HCT116 (cell line): ENCODE data around the gene OR52I2. TPM values are rescaled to one million over a fixed set of nuclear protein-coding genes. Genes with fewer than 3 reads are reported as not detected.

Experiments
- ATAC-seq: fragments of 200-7000 bp; cut with Tn5 transposase; 2 replicates; pipeline ENCODE4 v1.9.1; 2020; ENCODE audit warnings: mild to moderate bottlenecking, moderate library complexity
- BruUV-seq: library from RNA; stranded (reverse); fragments of 400-500 nt; replicated peaks from 2 replicates; lab custom pipeline; 2021; lab: Mats Ljungman, UMichigan
- CTCF ChIA-PET: fragments of 300-600 bp; sonication (Branson Sonifier 250); formaldehyde crosslinking; loops from one replicate; lab custom pipeline; 2021; ENCODE audit warnings: antibody characterized with exemption; lab: Charles Lee
- POLR2A ChIA-PET: fragments of 300-600, 350-600 bp; sonication (Branson Sonifier 250); formaldehyde crosslinking; loops from one replicate; lab custom pipeline; 2021; ENCODE audit warnings: antibody characterized with exemption; lab: Charles Lee
- RAD21 ChIA-PET, 2 experiments: fragments of 300-600 bp; sonication (Branson Sonifier 250); formaldehyde crosslinking; loops; one replicate each; lab custom pipeline; 2023; ENCODE audit warnings: low total read pairs in 2 of 2; ENCODE audit not compliant: uncharacterized antibody in 2 of 2, unreplicated experiment in 2 of 2, low non-redundant PET in 1 of 2; lab: Charles Lee
- DNase-seq: peaks from one replicate; pipeline ENCODE4 v3.0.0-alpha.2; 2010; ENCODE audit warnings: low read depth, low spot score
- H2AFZ ChIP-seq: fragments of 200-600 bp; shearing (Covaris generic), sonication (generic); 2 replicates; pipeline ENCODE4 v1.6.1; 2017; ENCODE audit warnings: low read depth, mixed run types, mixed read lengths, antibody characterized with exemption, low read length; ENCODE audit not compliant: poor library complexity, severe bottlenecking
- H3K27ac ChIP-seq: 2 replicates; pipeline ENCODE4 v1.5.1; 2012; ENCODE audit warnings: low read depth, low read length
- H3K27me3 ChIP-seq: fragments of 200-600 bp; sonication (generic); 2 replicates; pipeline ENCODE4 v1.6.1; 2016; ENCODE audit warnings: mixed run types, low read length, mixed read lengths; ENCODE audit not compliant: insufficient read depth
- H3K36me3 ChIP-seq, 2 experiments: fragments of 200-500 bp in 1 of 2; fragments of 200-600 bp in 1 of 2; sonication (Bioruptor generic) in 1 of 2; sonication (generic) in 1 of 2; 2 replicates each; pipeline versions ENCODE4 v1.5.1 to v1.6.1; 2014 to 2016; ENCODE audit warnings: low read length in 2 of 2, inconsistent platforms in 1 of 2, mixed read lengths in 1 of 2, mixed run types in 1 of 2; ENCODE audit not compliant: insufficient read depth in 2 of 2, control insufficient read depth in 1 of 2
- H3K4me1 ChIP-seq, 2 experiments: fragments of 200-600 bp in 1 of 2; sonication (generic) in 1 of 2; 2 replicates each; pipeline versions ENCODE4 v1.5.1 to v1.6.1; 2012 to 2017; ENCODE audit warnings: low read length in 2 of 2, inconsistent platforms in 1 of 2, mild to moderate bottlenecking in 1 of 2, mixed read lengths in 1 of 2, mixed run types in 1 of 2, moderate library complexity in 1 of 2; ENCODE audit not compliant: insufficient read depth in 2 of 2, control insufficient read depth in 1 of 2
- H3K4me2 ChIP-seq: fragments of 200-600 bp; sonication (generic); 2 replicates; pipeline ENCODE4 v1.6.1; 2017; ENCODE audit warnings: mixed run types, low read length, mixed read lengths
- H3K4me3 ChIP-seq, 2 experiments: fragments of 200-600 bp in 1 of 2; sonication (generic) in 1 of 2; replicated peaks in 1 of 2; 2 replicates each; pipeline ENCODE4 v1.5.1; 2011 to 2016; ENCODE audit warnings: low read length in 2 of 2, control low read depth in 1 of 2, low read depth in 1 of 2, mild to moderate bottlenecking in 1 of 2, mixed read lengths in 1 of 2, mixed run types in 1 of 2
- H3K79me2 ChIP-seq: fragments of 200-600 bp; sonication (generic); 2 replicates; pipeline ENCODE4 v1.6.1; 2017; ENCODE audit warnings: mild to moderate bottlenecking, mixed run types, low read length, moderate library complexity, mixed read lengths; ENCODE audit not compliant: insufficient read depth
- H3K9ac ChIP-seq: fragments of 200-600 bp; sonication (generic); 2 replicates; pipeline ENCODE4 v1.6.1; 2016; ENCODE audit warnings: low read length, mixed read lengths
- H3K9me2 ChIP-seq: fragments of 200-600 bp; sonication (generic), shearing (Covaris generic); 2 replicates; pipeline ENCODE4 v1.6.1; 2017; ENCODE audit warnings: mixed run types, mild to moderate bottlenecking, moderate library complexity; ENCODE audit not compliant: insufficient read depth
- H3K9me3 ChIP-seq, 2 experiments: fragments of 200-500 bp in 1 of 2; fragments of 200-600 bp in 1 of 2; sonication (Bioruptor generic) in 1 of 2; sonication (generic) in 1 of 2; 2 replicates each; pipeline ENCODE4 v1.6.1; 2014 to 2017; ENCODE audit warnings: low read length in 2 of 2, mixed read lengths in 2 of 2, inconsistent platforms in 1 of 2, low read depth in 1 of 2, mild to moderate bottlenecking in 1 of 2, mixed run types in 1 of 2, moderate library complexity in 1 of 2; ENCODE audit not compliant: control insufficient read depth in 1 of 2, insufficient read depth in 1 of 2
- H4K20me1 ChIP-seq: fragments of 200-600 bp; sonication (generic), shearing (Covaris generic); 2 replicates; pipeline ENCODE4 v1.6.1; 2017; ENCODE audit warnings: mixed run types, mild to moderate bottlenecking, moderate library complexity; ENCODE audit not compliant: insufficient read depth
- ATF3 ChIP-seq: IDR thresholded peaks from 2 replicates; pipeline ENCODE4 v1.6.1; 2012
- MAX ChIP-seq: IDR thresholded peaks from 2 replicates; pipeline ENCODE4 v1.6.1; 2012
- POLR2A ChIP-seq: IDR thresholded peaks from 2 replicates; pipeline ENCODE4 v1.7.0; 2011; ENCODE audit warnings: borderline replicate concordance; ENCODE audit not compliant: insufficient read depth, insufficient read length; ENCODE audit errors: extremely low read depth
- POLR2AphosphoS5 ChIP-seq: IDR thresholded peaks from 2 replicates; pipeline ENCODE4 v1.6.1; 2011; ENCODE audit warnings: mild to moderate bottlenecking, low read depth, low read length, moderate library complexity
- YY1 ChIP-seq: IDR thresholded peaks from 2 replicates; pipeline ENCODE4 v1.6.1; 2011; ENCODE audit warnings: low read length, low read depth, moderate library complexity, mild to moderate bottlenecking; ENCODE audit not compliant: insufficient replicate concordance; ENCODE audit errors: extremely low read depth
- ZFX ChIP-seq: fragments of 450-650 bp; IDR thresholded peaks from 2 replicates; pipeline ENCODE4 v1.6.1; 2017
- intact Hi-C: fragments of 100-400 bp; cut with micrococcal nuclease; formaldehyde crosslinking; loops from 2 replicates; pipeline ENCODE4 v1.10.0; 2022
- total RNA-seq: library from RNA; stranded (reverse); gene quantifications from one replicate; pipeline ENCODE4 v1.2.1, GENCODE V29; 2021; ENCODE audit not compliant: unreplicated experiment

The OR52I2 gene
- total RNA-seq, 1 experiment from 2014 or later, result not detected

GRCh38 chr11:4605057-4605456, 23.5 kb downstream of the OR52I2 start:
- H3K4me3 ChIP-seq, result no peak overlapping the region
- H3K4me2 ChIP-seq, result no peak overlapping the region
- CTCF ChIA-PET, result no interaction called here
- H3K9me3 ChIP-seq, result no peaks in the 10 kb centered on the region
- peaks cover 0 to 5% of the 10 kb centered on the region in 2 experiments; a peak in 1 of 4 replicates for H3K36me3 ChIP-seq
- peaks cover 4% of the 10 kb centered on the region; the same call in 1 of the 2 replicates for H3K79me2 ChIP-seq
- no peak for TF ChIP-seq ATF3
- no peak for TF ChIP-seq ZFX
- no peak for TF ChIP-seq POLR2AphosphoS5
- intact Hi-C loops, result no loop called here
- no peaks in the 10 kb centered on the region for H3K27me3 ChIP-seq
- no peak overlapping the region for H3K27ac ChIP-seq
- H3K9me2 ChIP-seq, result no peaks in the 10 kb centered on the region
- BruUV-seq, result no TSS peak
- H3K4me1 ChIP-seq, result peaks cover 0 to 15% of the 10 kb centered on the region in 2 experiments; a peak in 2 of 4 replicates
- no peak overlapping the region for H2AFZ ChIP-seq
- DNase-seq (no peak), ATAC-seq (no peak)
- no peaks in the 10 kb centered on the region for H4K20me1 ChIP-seq
- POLR2A ChIA-PET, result no interaction called here
- no peak overlapping the region for H3K9ac ChIP-seq
- RAD21 ChIA-PET, result no interaction called here

DNA sequence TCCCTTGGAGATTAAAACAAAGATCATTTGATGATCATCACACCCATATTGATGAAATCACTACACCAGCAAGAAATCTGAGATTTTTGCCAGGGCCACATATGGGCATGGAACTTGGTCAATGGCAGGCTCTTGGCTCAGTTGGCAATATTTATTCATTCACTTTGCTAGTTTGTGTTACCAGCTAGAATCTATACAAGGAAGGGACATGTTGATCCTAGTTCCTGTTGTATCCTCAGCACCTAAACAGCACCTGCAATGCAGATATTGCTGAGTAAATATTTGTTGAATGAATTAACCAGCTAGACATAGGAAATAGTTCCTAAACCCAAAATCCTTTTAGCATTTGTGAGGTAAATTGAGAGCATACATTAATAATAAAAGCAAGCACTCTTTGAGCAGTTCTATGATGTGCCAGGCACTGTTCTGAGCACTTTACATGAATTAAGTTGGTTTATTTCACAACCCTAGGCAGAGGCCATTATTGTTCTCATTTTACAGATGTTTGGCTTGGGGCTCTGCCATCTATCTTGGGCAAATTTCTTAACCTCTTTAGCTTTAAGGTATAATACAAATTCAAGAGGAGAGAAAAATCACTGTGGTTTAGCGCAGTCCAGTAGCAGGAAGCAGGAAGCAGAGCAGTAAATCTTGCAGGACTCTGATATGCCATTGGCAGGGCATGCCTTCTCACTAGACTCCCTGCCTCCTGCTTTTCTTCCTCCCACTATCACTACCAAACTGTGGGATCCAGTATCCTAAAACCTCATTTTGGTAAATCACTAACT, 24.9 kb downstream of the OR52I2 start:
- no peak for DNase-seq
- no peaks in the 10 kb centered on the region for H3K9me2 ChIP-seq
- no peak for ATAC-seq
- H3K79me2 ChIP-seq, result peaks cover 4% of the 10 kb centered on the region; the same call in 1 of the 2 replicates
- POLR2A ChIA-PET, result no interaction called here
- H3K27me3 ChIP-seq, result no peaks in the 10 kb centered on the region
- peaks cover 0 to 15% of the 10 kb centered on the region in 2 experiments; a peak in 2 of 4 replicates for H3K4me1 ChIP-seq
- no TSS peak for BruUV-seq
- RAD21 ChIA-PET, result no interaction called here
- H2AFZ ChIP-seq, result no peak overlapping the region
- TF ChIP-seq MAX, result no peak
- no peak for TF ChIP-seq YY1
- no peak for TF ChIP-seq POLR2A
- H3K4me2 ChIP-seq, result peak overlapping the region; percentile 84
- intact Hi-C loops, result loop anchor here (1.0 kb wide), 1 partner anchor 419 kb away; no protein-coding TSS in a partner anchor
- CTCF ChIA-PET, result interaction anchor here (1.5 to 2.9 kb wide), 2 partner anchors 419 to 424 kb away, joined by 5 to 13 read pairs; no protein-coding TSS in a partner anchor
- no peak overlapping the region for H3K27ac ChIP-seq
- H3K9me3 ChIP-seq, result no peaks in the 10 kb centered on the region
- peak overlapping the region in 1 of 2 experiments; percentile 80; a peak in 1 of 4 replicates for H3K4me3 ChIP-seq
- no peaks in the 10 kb centered on the region for H3K36me3 ChIP-seq
- H3K9ac ChIP-seq, result no peak overlapping the region
- H4K20me1 ChIP-seq, result no peaks in the 10 kb centered on the region
